KOPT-K1 (cell line): ENCODE data around the gene F2RL2.

Experiments used
- H3K27ac ChIP-seq: fragments of 200-600 bp; sonication (generic); 2 replicates; pipeline ENCODE4 v1.5.1; 2016; ENCODE audit warnings: antibody characterized with exemption, mild to moderate bottlenecking, low read depth, low read length; ENCODE audit not compliant: poor library complexity, severe bottlenecking
- H3K36me3 ChIP-seq: fragments of 200-600 bp; sonication (generic); 2 replicates; pipeline ENCODE4 v1.5.1; 2017; ENCODE audit warnings: antibody characterized with exemption, mild to moderate bottlenecking, low read length, moderate library complexity; ENCODE audit not compliant: insufficient read depth
- H3K9me3 ChIP-seq: fragments of 200-600 bp; sonication (generic); 2 replicates; pipeline ENCODE4 v1.5.1; 2017; ENCODE audit warnings: antibody characterized with exemption, low read length, mild to moderate bottlenecking; ENCODE audit not compliant: insufficient read depth, poor library complexity, severe bottlenecking

The F2RL2 gene

GRCh38 chr5:76622973-76623596 lies at the start of gene F2RL2:
Gene F2RL2, minus strand, starts transcription at chr5:76623403. Its CDS starts 173 bp downstream, at chr5:76623230.
- H3K27ac ChIP-seq: peak within 1 kb of the TSS; percentile 87
- peaks cover 3% of the 10 kb centered on the region for H3K36me3 ChIP-seq
- H3K9me3 ChIP-seq: no peaks in the 10 kb centered on the region

- Histone ChIP-seq H3K27ac (no peak overlapping the region), H3K9me3 (no peaks in the 10 kb centered on the region), H3K36me3 (peaks cover 92% of the 10 kb centered on the region)
Measured at GRCh38 chr5:76672242-76672641, 49.0 kb upstream of the F2RL2 start.

GRCh38 chr5:76670508-76670907 lies 47.3 kb upstream of the F2RL2 start:
- Histone ChIP-seq H3K9me3 (no peaks in the 10 kb centered on the region), H3K27ac (no peak overlapping the region), H3K36me3 (peaks cover 92% of the 10 kb centered on the region)

- Histone ChIP-seq H3K36me3 (peaks cover 92% of the 10 kb centered on the region), H3K9me3 (no peaks in the 10 kb centered on the region)
Measured at GRCh38 chr5:76669245-76669644, 46.0 kb upstream of the F2RL2 start.

GRCh38 chr5:76667495-76667894 lies 44.3 kb upstream of the F2RL2 start:
- no peaks in the 10 kb centered on the region for H3K9me3 ChIP-seq
- peaks cover 94% of the 10 kb centered on the region for H3K36me3 ChIP-seq
- no peak overlapping the region for H3K27ac ChIP-seq

More at GRCh38 chr5:76669245-76669644, 46.0 kb upstream of the F2RL2 start:
- H3K27ac ChIP-seq: no peak overlapping the region

- no peak overlapping the region for H3K27ac ChIP-seq
- no peaks in the 10 kb centered on the region for H3K9me3 ChIP-seq
- H3K36me3 ChIP-seq: peaks cover 92% of the 10 kb centered on the region
Measured at GRCh38 chr5:76664079-76664478, 40.9 kb upstream of the F2RL2 start.

- no peaks in the 10 kb centered on the region for H3K9me3 ChIP-seq
- peaks cover 94% of the 10 kb centered on the region for H3K36me3 ChIP-seq
- no peak overlapping the region for H3K27ac ChIP-seq
Measured at GRCh38 chr5:76663573-76663972, 40.4 kb upstream of the F2RL2 start.

GRCh38 chr5:76662521-76662920 lies 39.3 kb upstream of the F2RL2 start:
- Histone ChIP-seq H3K27ac (no peak overlapping the region), H3K36me3 (peaks cover 99% of the 10 kb centered on the region), H3K9me3 (no peaks in the 10 kb centered on the region)

GRCh38 chr5:76660360-76660759 lies 37.2 kb upstream of the F2RL2 start:
- Histone ChIP-seq H3K27ac (no peak overlapping the region), H3K9me3 (no peaks in the 10 kb centered on the region), H3K36me3 (peaks cover 99% of the 10 kb centered on the region)

GRCh38 chr5:76657683-76658311 lies 34.6 kb upstream of the F2RL2 start:
- Histone ChIP-seq H3K9me3 (no peaks in the 10 kb centered on the region), H3K27ac (no peak overlapping the region), H3K36me3 (peaks cover 92% of the 10 kb centered on the region)

GRCh38 chr5:76657091-76657490 lies 33.9 kb upstream of the F2RL2 start:
- Histone ChIP-seq H3K9me3 (no peaks in the 10 kb centered on the region), H3K27ac (no peak overlapping the region), H3K36me3 (peaks cover 92% of the 10 kb centered on the region)

- Histone ChIP-seq H3K27ac (no peak overlapping the region), H3K36me3 (peaks cover 86% of the 10 kb centered on the region), H3K9me3 (peaks cover 23% of the 10 kb centered on the region)
Measured at GRCh38 chr5:76652809-76653414, 29.7 kb upstream of the F2RL2 start.

GRCh38 chr5:76649140-76649539 lies 25.9 kb upstream of the F2RL2 start:
- Histone ChIP-seq H3K9me3 (peaks cover 31% of the 10 kb centered on the region), H3K36me3 (peaks cover 80% of the 10 kb centered on the region), H3K27ac (no peak overlapping the region)

GRCh38 chr5:76643371-76643770 lies 20.2 kb upstream of the F2RL2 start:
- Histone ChIP-seq H3K36me3 (peaks cover 91% of the 10 kb centered on the region), H3K9me3 (peaks cover 13% of the 10 kb centered on the region), H3K27ac (no peak overlapping the region)

- H3K27ac ChIP-seq: no peak overlapping the region
- peaks cover 5% of the 10 kb centered on the region for H3K9me3 ChIP-seq
- H3K36me3 ChIP-seq: peaks cover 91% of the 10 kb centered on the region
Measured at GRCh38 chr5:76642390-76643040, 19.3 kb upstream of the F2RL2 start.
